Gastrocnemius medialis (tissue), 4 donors: Measurements from ENCODE around the gene EEPD1.

Source experiments
- CTCF ChIP-seq, 5 experiments: fragments of 450-650 bp in 3 of 5; fragments of 200-600 bp in 2 of 5; sonication (generic) in 2 of 5; IDR thresholded peaks in 4 of 5; conservative IDR thresholded peaks in 1 of 5; 1 replicate in 4 of 5; 2 replicates in 1 of 5; pipeline ENCODE4 v1.5.1; 2016 to 2019; ENCODE audit warnings: antibody characterized with exemption in 5 of 5, mild to moderate bottlenecking in 3 of 5, moderate library complexity in 3 of 5
- POLR2A ChIP-seq, 2 donors: fragments of 450-650 bp; IDR thresholded peaks; one replicate each; pipeline ENCODE4 v1.6.1; 2017; ENCODE audit warnings: antibody characterized with exemption in 2 of 2, mild to moderate bottlenecking in 2 of 2, moderate library complexity in 2 of 2

GRCh38 chr7:36198854-36199266, 45.8 kb downstream of the EEPD1 start:
- no peak for TF ChIP-seq POLR2A (IDR thresholded peaks at IDR 0.05)
- no peak for TF ChIP-seq CTCF (IDR thresholded peaks at IDR 0.05 in 4 of 5, conservative IDR thresholded peaks at IDR 0.05 in 1 of 5)
